ENCODE data around the gene PHLDB2. TPM values are rescaled to one million over a fixed set of nuclear protein-coding genes. Genes with fewer than 3 reads are reported as not detected.

PHLDB2 gene
- total and polyA plus RNA-seq, 2 of the 13 experiments (the other 11 are each of a cell fraction or from before 2014, with no cell fraction given): 8.4 to 23.6 TPM

GRCh38 chr3:111859974-111860859 lies 1.2 kb downstream of the PHLDB2 start (continued):
- no peak for TF ChIP-seq ZBTB40 (IDR thresholded peaks at IDR 0.05)
- no peak for TF ChIP-seq ZBTB40 (CRISPR knock-in tag; IDR thresholded peaks at IDR 0.05)
- TF ChIP-seq E2F1 (CRISPR knock-in tag; IDR thresholded peaks at IDR 0.05): no peak
- TF ChIP-seq ZNF800 (CRISPR knock-in tag; IDR thresholded peaks at IDR 0.05): no peak
- no peak for TF ChIP-seq ZNF18 (CRISPR knock-in tag; IDR thresholded peaks at IDR 0.05; ENCODE audit: insufficient replicate concordance)
- TF ChIP-seq ZKSCAN8 (CRISPR knock-in tag; IDR thresholded peaks at IDR 0.05; ENCODE audit: borderline replicate concordance): no peak
- TF ChIP-seq TMF1 (CRISPR knock-in tag; IDR thresholded peaks at IDR 0.05; ENCODE audit: low read depth): no peak
- TF ChIP-seq KAT7 (CRISPR knock-in tag; IDR thresholded peaks at IDR 0.05; ENCODE audit: borderline replicate concordance): peak; percentile 30; the same call in 1 of the 2 replicates
- TF ChIP-seq SAP130 (CRISPR knock-in tag; IDR thresholded peaks at IDR 0.05; ENCODE audit: low read depth): peak; percentile 46; the same call in 1 of the 2 replicates
- TF ChIP-seq ATRX (CRISPR knock-in tag; IDR thresholded peaks at IDR 0.05; ENCODE audit: borderline replicate concordance): no peak
- no peak for TF ChIP-seq ZUFSP (CRISPR knock-in tag; IDR thresholded peaks at IDR 0.05; ENCODE audit: borderline replicate concordance)
- no peak for TF ChIP-seq NRL (CRISPR knock-in tag; IDR thresholded peaks at IDR 0.05; ENCODE audit: borderline replicate concordance)
